HepG2 (cell line): ENCODE data around the gene CORO7. TPM values are rescaled to one million over a fixed set of nuclear protein-coding genes. Genes with fewer than 3 reads are reported as not detected.

ENCODE experiments used
- CENPX ChIP-seq: sonication (generic); formaldehyde crosslinking; IDR thresholded peaks from 2 replicates; pipeline ENCODE4 v1.9.0; 2021; ENCODE audit warnings: mild to moderate bottlenecking, missing genetic modification reagents, moderate library complexity
- HOXA9 ChIP-seq: sonication (generic); formaldehyde crosslinking; IDR thresholded peaks from 2 replicates; pipeline ENCODE4 v1.8.1; 2022; ENCODE audit warnings: missing genetic modification reagents, mild to moderate bottlenecking, moderate library complexity, borderline replicate concordance
- KLF15 ChIP-seq: sonication (generic); formaldehyde crosslinking; IDR thresholded peaks from 2 replicates; pipeline ENCODE4 v1.8.1; 2023; ENCODE audit warnings: borderline replicate concordance, mild to moderate bottlenecking, inconsistent platforms, missing genetic modification reagents, mixed read lengths
- MIER2 ChIP-seq: IDR thresholded peaks from 2 replicates; pipeline ENCODE4 v1.6.1; 2016; ENCODE audit warnings: missing biosample characterization, missing genetic modification reagents
- NFATC3 ChIP-seq: sonication (generic); formaldehyde crosslinking; IDR thresholded peaks from 2 replicates; pipeline ENCODE4 v1.5.1; 2020; ENCODE audit warnings: mild to moderate bottlenecking, missing genetic modification reagents
- RBFOX2 ChIP-seq: fragments of 200-400 bp; formaldehyde crosslinking; IDR thresholded peaks from 2 replicates; pipeline ENCODE4 v1.6.1; 2017; ENCODE audit warnings: low read depth, mild to moderate bottlenecking, low read length
- RNF219 ChIP-seq: sonication (generic); formaldehyde crosslinking; IDR thresholded peaks from 2 replicates; pipeline ENCODE4 v1.5.0; 2020; ENCODE audit warnings: mild to moderate bottlenecking, missing genetic modification reagents
- SRSF9 ChIP-seq: fragments of 200-400 bp; formaldehyde crosslinking; IDR thresholded peaks from 2 replicates; pipeline ENCODE4 v1.6.1; 2018; ENCODE audit warnings: borderline replicate concordance, mild to moderate bottlenecking, low read depth, low read length; ENCODE audit not compliant: insufficient read depth, poor library complexity, severe bottlenecking
- ZBTB37 ChIP-seq: sonication (generic); formaldehyde crosslinking; IDR thresholded peaks from 2 replicates; pipeline ENCODE4 v1.4.0; 2020; ENCODE audit warnings: mild to moderate bottlenecking, missing genetic modification reagents
- ZBTB40 ChIP-seq, 2 experiments: fragments of 450-650 bp in 1 of 2; sonication (generic) in 1 of 2; formaldehyde crosslinking in 1 of 2; IDR thresholded peaks; 2 replicates each; pipeline versions ENCODE4 v1.6.1 to v1.8.0; 2016 to 2022; ENCODE audit warnings: antibody characterized with exemption in 1 of 2, mild to moderate bottlenecking in 1 of 2, missing genetic modification reagents in 1 of 2
- ZNF121 ChIP-seq: sonication (generic); formaldehyde crosslinking; IDR thresholded peaks from 2 replicates; pipeline ENCODE4 v1.5.0; 2020; ENCODE audit warnings: mild to moderate bottlenecking, missing genetic modification reagents
- ZNF430 ChIP-seq: sonication (generic); formaldehyde crosslinking; IDR thresholded peaks from 2 replicates; pipeline ENCODE4 v1.9.0; 2021; ENCODE audit warnings: mild to moderate bottlenecking, missing genetic modification reagents
- ZNF841 ChIP-seq: sonication (generic); formaldehyde crosslinking; IDR thresholded peaks from 2 replicates; pipeline ENCODE4 v1.8.1; 2023; ENCODE audit warnings: missing genetic modification reagents, borderline replicate concordance
- polyA plus RNA-seq, 8 experiments: library from polyadenylated mRNA; depleted of rRNA in 3 of 8; stranded (reverse) in 7 of 8; unstranded in 1 of 8; fragments of >200 nt; fragmentation: Illumina TruSeq in 4 of 8; extraction: Trizol in 4 of 8; gene quantifications; 2 replicates each; pipeline versions ENCODE4 v1.2.1 to v1.2.3, GENCODE V29; 2011 to 2016; ENCODE audit warnings: low read depth in 4 of 8, missing spikeins in 1 of 8, mixed read lengths in 1 of 8; ENCODE audit not compliant: insufficient read depth in 1 of 8
- total RNA-seq, 5 experiments: library from RNA; depleted of rRNA; stranded (reverse); fragments of >200 nt; fragmentation: Illumina TruSeq; extraction: Trizol; gene quantifications; 2 replicates each; pipeline ENCODE4 v1.2.3, GENCODE V29; 2016; ENCODE audit warnings: low read depth in 1 of 5

The CORO7 gene
- total and polyA plus RNA-seq, 2 of the 13 experiments (the other 11 are each of a cell fraction or from before 2014, with no cell fraction given) = 9.9 to 14.3 TPM

GRCh38 chr16:4367393-4367856 lies 49.0 kb downstream of the CORO7 start (continued):
- TF ChIP-seq KLF15 (no peak), CENPX (CRISPR knock-in tag) (no peak), MIER2 (CRISPR knock-in tag) (no peak), RNF219 (no peak), SRSF9 (no peak), ZNF841 (CRISPR knock-in tag) (no peak), NFATC3 (no peak), ZNF121 (no peak), HOXA9 (CRISPR knock-in tag) (no peak; the same call in 1 of the 2 replicates), RBFOX2 (no peak), ZBTB40 (IDR thresholded peaks at IDR 0.05) (no peak), ZBTB40 (CRISPR knock-in tag; IDR thresholded peaks at IDR 0.05) (no peak), ZNF430 (CRISPR knock-in tag) (no peak), ZBTB37 (CRISPR knock-in tag) (no peak)
